Left renal pelvis (tissue), 4 donors: ENCODE measurements around the gene TM9SF1. TPM values are rescaled to one million over a fixed set of nuclear protein-coding genes. Genes with fewer than 3 reads are reported as not detected.
A peak's percentile ranks its signal among the peaks of the same experiment; 100 is the strongest.

Experiments used
- DNase-seq, 4 donors: peaks; one replicate each; pipeline ENCODE4 v3.0.0-alpha.2; 2013; ENCODE audit warnings: low read depth in 4 of 4, low spot score in 3 of 4
- polyA plus RNA-seq, 4 donors: library from polyadenylated mRNA; unstranded; fragments of 120-200 nt; gene quantifications; one replicate each; pipeline ENCODE4 v1.2.1, GENCODE V29; 2013; ENCODE audit not compliant: insufficient read length in 4 of 4

The TM9SF1 gene, protein sequence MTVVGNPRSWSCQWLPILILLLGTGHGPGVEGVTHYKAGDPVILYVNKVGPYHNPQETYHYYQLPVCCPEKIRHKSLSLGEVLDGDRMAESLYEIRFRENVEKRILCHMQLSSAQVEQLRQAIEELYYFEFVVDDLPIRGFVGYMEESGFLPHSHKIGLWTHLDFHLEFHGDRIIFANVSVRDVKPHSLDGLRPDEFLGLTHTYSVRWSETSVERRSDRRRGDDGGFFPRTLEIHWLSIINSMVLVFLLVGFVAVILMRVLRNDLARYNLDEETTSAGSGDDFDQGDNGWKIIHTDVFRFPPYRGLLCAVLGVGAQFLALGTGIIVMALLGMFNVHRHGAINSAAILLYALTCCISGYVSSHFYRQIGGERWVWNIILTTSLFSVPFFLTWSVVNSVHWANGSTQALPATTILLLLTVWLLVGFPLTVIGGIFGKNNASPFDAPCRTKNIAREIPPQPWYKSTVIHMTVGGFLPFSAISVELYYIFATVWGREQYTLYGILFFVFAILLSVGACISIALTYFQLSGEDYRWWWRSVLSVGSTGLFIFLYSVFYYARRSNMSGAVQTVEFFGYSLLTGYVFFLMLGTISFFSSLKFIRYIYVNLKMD
- 10 to 100 TPM; 32.9 to 43.7 (median 35.4) TPM for polyA plus RNA-seq

DNA sequence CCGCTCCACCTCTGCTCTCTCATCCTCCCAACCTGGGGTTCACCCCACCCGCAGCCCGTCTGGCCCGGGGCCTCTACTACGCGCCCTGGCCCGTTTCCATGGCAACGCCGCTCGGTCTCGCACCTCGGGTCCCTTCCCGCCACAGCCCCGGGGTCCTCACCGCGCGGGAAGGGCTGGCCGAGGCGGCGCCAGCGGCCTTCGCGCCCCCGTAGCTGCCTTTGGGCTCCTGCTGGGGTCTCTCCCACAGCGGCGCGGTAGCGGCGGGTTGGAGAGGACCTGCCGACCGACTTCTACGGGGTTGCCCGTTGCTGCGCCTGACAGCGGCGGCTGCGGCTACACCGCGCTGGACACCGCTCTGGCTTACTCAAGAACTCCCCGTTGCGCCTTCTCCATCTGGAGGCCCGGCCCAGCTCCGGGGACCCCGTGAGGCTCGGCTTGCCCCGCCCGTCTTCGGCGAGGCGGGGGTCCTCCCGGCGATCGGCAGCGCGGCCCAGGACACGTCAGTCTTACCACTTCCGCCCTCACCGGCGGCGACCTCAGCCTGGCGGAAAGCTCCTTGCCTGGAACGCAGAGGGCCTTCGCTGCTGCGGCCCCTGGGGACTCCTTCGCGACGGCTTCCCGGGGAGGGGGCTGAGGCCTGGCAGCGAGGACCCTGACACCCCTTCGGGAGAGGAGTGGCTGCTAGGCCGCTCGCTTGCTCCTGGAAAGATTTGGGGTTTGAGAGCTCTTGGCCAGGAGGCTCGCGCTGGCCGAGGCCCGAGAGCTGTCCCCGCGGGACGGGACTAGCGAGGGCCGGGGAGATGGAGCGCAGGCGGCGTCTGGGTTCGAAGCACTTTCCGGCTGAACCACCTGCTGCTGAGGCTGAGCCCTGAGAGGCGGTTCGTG lies at the start of gene TM9SF1:
TM9SF1 (minus strand) TSS at position 256 of the 885 bp plus-strand sequence. CDS start 422 bp downstream, outside the sequence.
- DNase-seq: peak in 3 of 4 donors; percentile 71 to 84 (median 77)

GRCh38 chr14:24243336-24243836 lies 48.1 kb upstream of the TM9SF1 start:
- peak in 1 of 4 donors; percentile 14 for DNase-seq

DNA sequence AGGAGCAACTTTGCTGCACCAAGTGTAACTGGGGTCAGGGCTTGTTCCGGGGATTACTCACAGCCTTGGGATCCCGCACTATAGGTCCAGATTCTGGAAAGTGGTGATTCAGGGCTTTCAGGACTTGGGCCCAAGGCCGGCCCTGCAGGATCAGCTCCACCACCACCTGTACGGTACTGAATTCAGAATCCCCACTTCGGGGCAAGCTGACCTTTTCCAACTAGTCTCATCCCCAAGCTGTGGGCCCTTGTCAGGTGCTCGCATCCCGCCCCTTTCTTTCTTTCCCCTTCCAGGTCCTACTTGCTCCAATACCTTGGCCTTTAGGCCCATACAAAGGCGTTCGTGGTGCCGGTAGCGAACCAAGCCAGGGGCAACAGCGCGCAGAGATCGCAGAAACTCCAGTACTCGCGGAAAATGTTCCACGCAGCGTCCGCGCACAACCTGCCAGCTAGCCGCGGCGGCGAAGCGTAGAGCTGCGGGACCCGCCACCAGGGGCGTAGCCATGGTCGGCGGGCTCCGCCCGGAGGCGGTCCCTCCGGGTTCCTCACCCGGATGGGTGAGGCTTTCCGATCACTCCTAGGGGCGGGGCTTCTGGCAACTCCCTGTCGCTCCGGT lies 46.7 kb upstream of the TM9SF1 start:
- DNase-seq: peak in 2 of 4 donors; percentile 87 to 88

GRCh38 chr14:24240110-24240918 lies 45.1 kb upstream of the TM9SF1 start:
- no peak for DNase-seq

GRCh38 chr14:24238527-24239037 lies 43.3 kb upstream of the TM9SF1 start:
- no peak for DNase-seq

DNA sequence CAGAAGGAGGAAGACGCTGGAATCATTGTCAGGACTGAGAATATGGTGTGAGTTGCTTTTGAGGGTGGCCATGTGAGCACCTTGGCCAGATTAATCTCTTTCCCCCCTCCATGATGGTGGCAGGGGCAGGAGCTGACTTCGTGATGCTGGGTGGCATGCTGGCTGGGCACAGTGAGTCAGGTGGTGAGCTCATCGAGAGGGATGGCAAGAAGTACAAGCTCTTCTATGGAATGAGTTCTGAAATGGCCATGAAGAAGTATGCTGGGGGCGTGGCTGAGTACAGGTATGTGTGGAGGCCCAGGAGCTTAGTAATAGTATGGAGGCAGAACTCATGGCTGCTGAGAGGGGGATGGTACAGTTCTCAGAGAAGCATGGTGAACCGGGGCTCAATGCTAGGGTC lies 42.9 kb upstream of the TM9SF1 start:
- no peak for DNase-seq

- DNase-seq: no peak
These were observed 42.3 kb upstream of the TM9SF1 start for GRCh38 chr14:24237463-24237955.

DNA sequence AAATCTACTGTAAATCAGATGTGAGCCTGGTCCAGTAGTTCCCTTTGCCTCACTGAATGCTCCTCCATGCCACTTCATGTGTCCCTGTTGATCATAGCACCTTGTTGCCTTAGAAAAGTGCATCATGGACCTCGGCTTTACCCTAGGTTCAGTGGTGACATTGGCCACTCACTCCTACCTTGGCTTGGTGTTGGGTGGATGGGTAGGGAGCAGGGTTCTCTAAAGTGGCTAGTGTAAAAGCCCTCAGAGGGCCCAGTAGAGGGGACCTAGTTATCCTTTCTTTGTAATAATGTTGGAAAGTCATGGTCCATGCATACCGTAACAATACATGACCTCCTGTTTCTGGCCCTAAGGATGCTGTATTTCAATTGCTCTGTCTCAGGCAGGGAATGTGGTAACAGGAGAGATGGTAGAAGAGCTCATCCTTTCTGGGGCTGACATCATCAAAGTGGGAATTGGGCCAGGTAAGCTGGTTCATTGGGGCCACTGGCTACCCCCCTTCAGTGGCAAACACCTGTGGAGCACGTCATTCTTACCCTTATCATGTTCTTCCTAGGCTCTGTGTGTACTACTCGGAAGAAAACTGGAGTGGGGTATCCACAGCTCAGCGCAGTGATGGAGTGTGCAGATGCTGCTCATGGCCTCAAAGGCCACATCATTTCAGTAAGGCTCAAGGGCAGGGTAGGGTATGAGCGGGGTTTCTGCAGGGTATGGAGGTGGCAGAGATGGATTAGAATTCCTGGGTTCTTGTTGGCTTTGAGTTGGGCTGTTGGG lies 41.6 kb upstream of the TM9SF1 start:
- no peak for DNase-seq

GRCh38 chr14:24235804-24236688 lies 40.8 kb upstream of the TM9SF1 start:
- DNase-seq: no peak

- DNase-seq: no peak
These were observed 39.1 kb upstream of the TM9SF1 start for GRCh38 chr14:24234095-24235005.

DNA sequence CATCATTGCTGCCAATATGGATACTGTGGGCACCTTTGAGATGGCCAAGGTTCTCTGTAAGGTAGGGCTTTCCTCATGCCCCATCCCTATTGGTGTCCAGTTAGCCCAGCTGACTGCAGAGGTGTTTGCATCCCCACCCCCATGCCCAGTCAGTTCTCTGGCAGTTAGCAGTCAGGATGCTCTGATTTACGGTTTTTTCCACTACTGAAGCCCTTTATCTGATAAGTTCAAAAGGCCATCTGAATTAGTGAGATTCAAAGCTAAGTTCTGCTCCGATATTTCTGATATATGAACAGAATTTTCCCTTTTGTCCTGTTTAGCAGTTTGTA lies 38.3 kb upstream of the TM9SF1 start:
- DNase-seq: no peak

DNA sequence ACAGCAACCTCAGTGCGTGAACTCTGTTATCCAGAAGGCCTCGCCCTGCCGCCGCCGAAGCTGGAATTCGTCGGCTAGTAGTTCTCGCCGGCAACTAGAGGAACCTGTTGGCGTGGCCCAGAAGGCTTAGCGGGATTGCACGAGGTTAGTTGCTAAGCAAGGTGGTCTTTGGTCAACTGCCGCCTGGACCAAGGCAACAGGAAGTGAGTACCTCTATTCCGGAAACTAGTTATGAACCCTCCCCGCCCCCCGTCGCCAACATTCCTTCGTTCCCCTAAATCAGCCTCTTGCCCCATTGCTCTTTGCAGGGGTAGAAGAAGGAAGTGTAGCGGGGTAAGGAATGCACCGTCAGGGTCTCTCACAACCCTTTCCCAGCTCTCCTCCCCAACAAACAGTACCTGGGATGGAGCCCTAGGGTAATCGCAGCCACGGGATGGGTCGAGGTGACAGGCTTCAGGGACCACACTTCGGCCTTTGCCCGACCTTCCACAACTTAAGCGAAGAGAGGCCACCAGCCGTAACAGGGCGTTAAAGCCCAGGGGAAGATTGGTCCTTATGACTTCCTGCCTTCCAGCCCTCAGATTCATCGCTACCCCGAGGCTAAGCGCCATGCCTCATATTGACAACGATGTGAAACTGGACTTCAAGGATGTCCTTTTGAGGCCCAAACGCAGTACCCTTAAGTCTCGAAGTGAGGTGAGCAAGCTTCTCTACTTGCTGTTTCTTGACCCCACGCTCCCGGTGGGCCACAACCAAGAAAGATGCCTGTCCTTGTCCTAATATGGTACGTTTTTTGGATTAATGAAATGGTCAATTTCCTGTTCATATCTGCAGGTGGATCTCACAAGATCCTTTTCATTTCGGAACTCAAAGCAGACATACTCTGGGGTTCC lies 37.6 kb upstream of the TM9SF1 start, which contains the start of gene GMPR2:
GMPR2 (plus strand) TSS at position 285 of the 893 bp plus-strand sequence; CDS start at position 610, 325 bp downstream.
- DNase-seq: no peak

GRCh38 chr14:24232121-24232644 lies 36.9 kb upstream of the TM9SF1 start, which contains the start of gene NEDD8:
Gene NEDD8, minus strand, starts transcription at chr14:24232367. Its CDS starts 100 bp downstream, at chr14:24232267.
- DNase-seq: peak; percentile 73 to 83 (median 80)

- DNase-seq: no peak
These were observed 36.3 kb upstream of the TM9SF1 start for GRCh38 chr14:24231263-24232120.
